ENCODE measurements around the gene CSGALNACT2. TPM values are rescaled to one million over a fixed set of nuclear protein-coding genes. Genes with fewer than 3 reads are reported as not detected.

Gene CSGALNACT2
- total RNA-seq, 1 experiment from 2014 or later = 6.4 TPM

DNA sequence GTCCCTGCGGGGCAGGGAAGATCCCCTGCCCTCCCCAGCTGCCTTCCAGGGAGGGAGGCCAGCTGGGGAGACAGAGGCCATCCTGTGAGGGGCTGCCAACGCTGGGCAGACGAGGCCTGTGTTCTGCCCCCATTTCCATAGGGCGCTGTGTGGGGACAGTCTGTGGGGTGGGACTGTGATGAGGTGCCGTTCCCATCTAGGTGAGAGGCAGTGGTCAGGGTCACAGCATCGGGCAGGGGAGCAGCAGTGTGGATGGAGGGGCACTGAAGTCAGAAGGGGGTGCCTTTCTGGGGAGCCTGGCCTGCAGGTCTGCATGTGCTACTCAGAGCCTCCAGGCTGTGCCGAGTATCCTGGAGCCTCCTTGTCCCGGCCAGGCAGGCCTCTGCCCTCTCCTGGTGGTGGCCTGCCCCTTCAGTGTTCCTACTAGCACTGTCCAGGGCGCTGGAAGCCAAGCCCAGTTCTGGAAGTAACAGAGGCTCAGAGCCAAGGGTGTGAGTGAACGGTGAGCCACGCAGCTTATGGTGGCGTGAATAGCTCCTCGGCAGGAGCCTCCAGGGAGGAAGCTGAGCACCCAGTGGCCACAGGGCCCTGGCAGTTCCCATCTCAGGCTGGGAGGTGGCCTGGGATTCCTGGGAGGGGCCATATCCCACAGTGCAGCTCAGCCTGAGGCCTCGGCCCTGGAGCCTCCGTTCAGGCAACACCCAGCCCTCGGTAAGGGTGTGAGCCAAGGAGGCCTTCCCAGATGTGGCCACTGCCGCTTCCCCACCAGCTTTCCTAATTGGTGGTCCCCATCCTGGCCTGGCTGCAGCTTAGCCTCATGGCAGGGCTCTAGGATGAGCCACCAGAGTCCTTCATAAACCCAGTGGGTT, 23.3 kb upstream of the CSGALNACT2 start:
- Mint-ChIP-seq H3K4me1 (ENCODE audit: low read depth, unreplicated experiment) (no peaks in the 10 kb centered on the region), H3K9me3 (ENCODE audit: unreplicated experiment) (no peaks in the 10 kb centered on the region), H3K36me3 (ENCODE audit: insufficient read depth, unreplicated experiment) (no peaks in the 10 kb centered on the region), H3K27me3 (ENCODE audit: insufficient read depth, unreplicated experiment) (peaks cover 5% of the 10 kb centered on the region), H3K27ac (ENCODE audit: unreplicated experiment) (no peak overlapping the region), H3K4me3 (ENCODE audit: unreplicated experiment) (no peak overlapping the region)
- intact Hi-C loops (cut with micrococcal nuclease; ENCODE audit: unreplicated experiment) = no loop called here
- no peak overlapping the region for H3K4me3 ChIP-seq (ENCODE audit: low read depth, low read length)
- BruUV-seq (replicated peaks) = no TSS peak
- TF ChIP-seq, protein P1, sequence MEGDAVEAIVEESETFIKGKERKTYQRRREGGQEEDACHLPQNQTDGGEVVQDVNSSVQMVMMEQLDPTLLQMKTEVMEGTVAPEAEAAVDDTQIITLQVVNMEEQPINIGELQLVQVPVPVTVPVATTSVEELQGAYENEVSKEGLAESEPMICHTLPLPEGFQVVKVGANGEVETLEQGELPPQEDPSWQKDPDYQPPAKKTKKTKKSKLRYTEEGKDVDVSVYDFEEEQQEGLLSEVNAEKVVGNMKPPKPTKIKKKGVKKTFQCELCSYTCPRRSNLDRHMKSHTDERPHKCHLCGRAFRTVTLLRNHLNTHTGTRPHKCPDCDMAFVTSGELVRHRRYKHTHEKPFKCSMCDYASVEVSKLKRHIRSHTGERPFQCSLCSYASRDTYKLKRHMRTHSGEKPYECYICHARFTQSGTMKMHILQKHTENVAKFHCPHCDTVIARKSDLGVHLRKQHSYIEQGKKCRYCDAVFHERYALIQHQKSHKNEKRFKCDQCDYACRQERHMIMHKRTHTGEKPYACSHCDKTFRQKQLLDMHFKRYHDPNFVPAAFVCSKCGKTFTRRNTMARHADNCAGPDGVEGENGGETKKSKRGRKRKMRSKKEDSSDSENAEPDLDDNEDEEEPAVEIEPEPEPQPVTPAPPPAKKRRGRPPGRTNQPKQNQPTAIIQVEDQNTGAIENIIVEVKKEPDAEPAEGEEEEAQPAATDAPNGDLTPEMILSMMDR (IDR thresholded peaks at IDR 0.05; ENCODE audit: insufficient read depth in 1 of 2, low read depth in 1 of 2, low read length in 1 of 2, severe bottlenecking in 1 of 2, unreplicated experiment in 1 of 2) = no peak
- no peaks in the 10 kb centered on the region for H3K9me3 ChIP-seq
- no peak for DNase-seq
- ChIA-PET POLR2A (no interaction called here), CTCF (no interaction called here)
- no peaks in the 10 kb centered on the region for H3K36me3 ChIP-seq (ENCODE audit: control insufficient read depth, insufficient read depth, low read length)
- H3K27me3 ChIP-seq (replicated peaks; ENCODE audit: control insufficient read depth, insufficient read depth, low read length) = no peaks in the 10 kb centered on the region
- H3K4me1 ChIP-seq = no peaks in the 10 kb centered on the region

DNA sequence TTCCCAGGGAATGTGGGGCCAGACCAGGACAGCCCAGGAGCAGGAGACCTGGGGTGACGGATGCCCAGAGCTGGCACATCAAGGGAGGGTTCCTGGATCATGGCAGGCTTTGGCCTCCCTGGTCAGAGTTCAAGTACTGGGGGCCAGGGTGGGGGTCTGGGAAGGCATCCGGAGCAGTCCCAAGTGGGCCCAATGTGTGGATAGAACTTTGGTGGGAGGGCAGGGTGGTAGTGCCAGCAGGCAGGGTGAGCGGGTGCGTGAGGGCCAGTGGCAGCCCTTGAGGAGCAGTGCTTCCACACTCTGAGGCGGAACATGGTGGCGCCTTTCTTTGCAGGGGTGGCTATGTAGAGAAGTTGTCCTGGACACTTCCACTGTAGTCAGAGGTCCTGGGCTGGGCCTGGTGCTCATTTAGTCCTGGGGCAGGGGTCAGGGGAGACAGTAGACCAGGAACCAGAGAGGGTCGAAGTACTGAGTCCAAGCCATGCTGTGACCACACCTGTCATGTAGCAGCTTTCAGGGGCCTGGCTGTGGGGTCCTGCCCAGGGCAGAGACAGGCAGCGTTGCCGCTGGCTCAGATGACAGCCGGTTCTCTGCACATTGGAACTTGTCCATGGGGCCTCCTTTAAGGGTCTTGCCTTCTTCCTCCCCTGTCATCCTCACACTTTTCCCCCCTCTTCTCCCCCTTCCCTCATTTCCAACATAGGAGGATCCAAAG, 22.2 kb upstream of the CSGALNACT2 start:
- POLR2A ChIA-PET = no interaction called here
- Histone ChIP-seq H3K27me3 (replicated peaks; ENCODE audit: control insufficient read depth, insufficient read depth, low read length) (no peaks in the 10 kb centered on the region), H3K4me3 (ENCODE audit: low read depth, low read length) (no peak overlapping the region), H3K9me3 (no peaks in the 10 kb centered on the region), H3K36me3 (ENCODE audit: control insufficient read depth, insufficient read depth, low read length) (no peaks in the 10 kb centered on the region), H3K4me1 (no peaks in the 10 kb centered on the region)
- H3K4me3 Mint-ChIP-seq (ENCODE audit: unreplicated experiment) = no peak overlapping the region
- no peak for DNase-seq
- no peak overlapping the region for H3K27ac Mint-ChIP-seq (ENCODE audit: unreplicated experiment)
- H3K4me1 Mint-ChIP-seq (ENCODE audit: low read depth, unreplicated experiment) = no peaks in the 10 kb centered on the region
- TF ChIP-seq, protein P1 (IDR thresholded peaks at IDR 0.05; ENCODE audit: insufficient read depth in 1 of 2, low read depth in 1 of 2, low read length in 1 of 2, severe bottlenecking in 1 of 2, unreplicated experiment in 1 of 2) = no peak
- BruUV-seq (replicated peaks) = no TSS peak
- no peaks in the 10 kb centered on the region for H3K9me3 Mint-ChIP-seq (ENCODE audit: unreplicated experiment)
- no peaks in the 10 kb centered on the region for H3K36me3 Mint-ChIP-seq (ENCODE audit: insufficient read depth, unreplicated experiment)
- intact Hi-C loops (cut with micrococcal nuclease; ENCODE audit: unreplicated experiment) = no loop called here
- CTCF ChIA-PET = no interaction called here
- peaks cover 5% of the 10 kb centered on the region for H3K27me3 Mint-ChIP-seq (ENCODE audit: insufficient read depth, unreplicated experiment)

DNA sequence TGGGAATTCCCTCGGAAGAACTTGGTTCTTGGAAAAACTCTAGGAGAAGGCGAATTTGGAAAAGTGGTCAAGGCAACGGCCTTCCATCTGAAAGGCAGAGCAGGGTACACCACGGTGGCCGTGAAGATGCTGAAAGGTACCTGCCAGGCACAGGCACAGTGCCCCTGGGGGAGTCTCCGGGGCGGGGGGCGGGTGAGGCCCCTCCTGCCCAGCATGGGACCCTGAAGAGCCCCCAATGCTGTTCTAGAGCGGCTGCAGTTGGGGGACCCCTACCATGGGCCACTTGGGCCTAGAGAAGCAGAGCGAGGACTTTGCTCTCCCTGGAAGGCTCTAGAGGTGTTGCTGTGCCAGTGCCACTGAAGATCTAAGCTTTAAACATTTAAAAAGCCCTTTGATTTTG, 21.6 kb upstream of the CSGALNACT2 start:
- intact Hi-C loops (cut with micrococcal nuclease; ENCODE audit: unreplicated experiment) = no loop called here
- DNase-seq = no peak
- POLR2A ChIA-PET = no interaction called here
- TF ChIP-seq, protein P1 (IDR thresholded peaks at IDR 0.05; ENCODE audit: insufficient read depth in 1 of 2, low read depth in 1 of 2, low read length in 1 of 2, severe bottlenecking in 1 of 2, unreplicated experiment in 1 of 2) = no peak
- Histone ChIP-seq H3K9me3 (no peaks in the 10 kb centered on the region), H3K27me3 (replicated peaks; ENCODE audit: control insufficient read depth, insufficient read depth, low read length) (no peaks in the 10 kb centered on the region), H3K36me3 (ENCODE audit: control insufficient read depth, insufficient read depth, low read length) (no peaks in the 10 kb centered on the region), H3K4me1 (no peaks in the 10 kb centered on the region), H3K4me3 (ENCODE audit: low read depth, low read length) (no peak overlapping the region)
- Mint-ChIP-seq H3K27ac (ENCODE audit: unreplicated experiment) (no peak overlapping the region), H3K36me3 (ENCODE audit: insufficient read depth, unreplicated experiment) (no peaks in the 10 kb centered on the region), H3K4me3 (ENCODE audit: unreplicated experiment) (no peak overlapping the region), H3K4me1 (ENCODE audit: low read depth, unreplicated experiment) (no peaks in the 10 kb centered on the region), H3K27me3 (ENCODE audit: insufficient read depth, unreplicated experiment) (peaks cover 5% of the 10 kb centered on the region), H3K9me3 (ENCODE audit: unreplicated experiment) (no peaks in the 10 kb centered on the region)
- CTCF ChIA-PET = no interaction called here
- no TSS peak for BruUV-seq (replicated peaks)
